Measurements from ENCODE around the gene MS4A2. TPM values are rescaled to one million over a fixed set of nuclear protein-coding genes. Genes with fewer than 3 reads are reported as not detected.

MS4A2 gene
- not detected in 5 replicates for total RNA-seq (2022; extraction: Qiagen RNA extraction; ENCODE audit: low read depth)

DNA sequence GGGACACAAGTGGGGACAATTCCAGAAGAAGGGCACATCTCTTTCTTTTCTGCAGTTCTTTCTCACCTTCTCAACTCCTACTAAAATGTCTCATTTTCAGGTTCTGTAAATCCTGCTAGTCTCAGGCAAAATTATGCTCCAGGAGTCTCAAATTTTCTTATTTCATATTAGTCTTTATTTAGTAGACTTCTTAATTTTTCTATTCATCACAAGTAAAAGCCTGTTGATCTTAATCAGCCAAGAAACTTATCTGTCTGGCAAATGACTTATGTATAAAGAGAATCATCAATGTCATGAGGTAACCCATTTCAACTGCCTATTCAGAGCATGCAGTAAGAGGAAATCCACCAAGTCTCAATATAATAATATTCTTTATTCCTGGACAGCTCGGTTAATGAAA lies at the start of gene MS4A2:
TSS of gene MS4A2 (plus strand) at position 301 of the 400 bp plus-strand sequence. CDS start 102 bp downstream, outside the sequence.

DNA sequence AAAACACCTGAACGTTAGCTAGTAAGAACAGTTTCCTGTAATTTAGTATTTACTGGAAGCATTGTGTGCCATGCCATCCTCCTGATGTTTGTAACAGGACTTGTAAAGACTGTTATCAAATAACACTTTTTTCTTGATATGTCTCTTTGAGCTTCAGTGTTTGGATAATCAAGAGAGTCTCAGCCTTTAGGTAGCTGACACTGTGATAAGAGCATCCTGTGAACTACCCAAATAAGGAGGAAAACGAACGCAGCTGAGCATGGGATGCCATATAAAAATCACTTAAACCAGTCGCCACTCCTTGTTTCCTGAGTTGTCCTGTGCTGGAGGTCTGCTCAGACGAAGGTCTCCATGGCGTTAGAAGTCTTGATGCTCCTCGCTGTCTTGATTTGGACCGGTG lies 48.4 kb upstream of the MS4A2 start, which contains the start of gene OOSP2:
TSS of gene OOSP2 (plus strand) at position 301 of the 400 bp plus-strand sequence. CDS start at position 352, 51 bp downstream.

DNA sequence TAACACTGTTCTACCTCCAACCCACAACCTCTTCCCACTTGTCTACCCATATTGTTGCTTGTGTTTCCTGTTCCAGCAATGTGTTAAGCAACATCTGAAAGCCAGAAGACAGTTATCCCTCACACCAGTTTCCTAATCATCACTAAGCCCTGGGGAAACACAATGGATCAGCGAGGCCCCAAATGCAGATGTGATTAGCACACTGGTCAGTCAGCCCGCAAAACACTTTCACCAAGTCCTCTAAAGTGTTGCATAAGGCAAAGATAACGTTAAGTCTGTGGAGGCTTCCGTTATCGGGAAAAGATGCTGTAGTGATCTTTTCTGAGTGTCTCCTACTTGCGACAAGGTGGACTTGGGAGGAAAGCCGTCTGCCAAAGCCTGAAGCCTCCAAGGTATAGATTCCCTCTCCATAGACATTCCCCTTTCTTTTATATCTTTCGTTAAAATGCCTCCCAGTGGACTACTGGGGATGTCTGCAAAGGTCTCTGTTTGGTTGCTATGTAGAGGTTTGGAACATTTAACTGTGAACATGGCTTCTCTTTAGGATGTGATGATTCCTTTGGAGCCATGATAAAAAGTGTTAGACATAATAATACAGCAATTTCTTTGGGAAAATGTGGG lies 32.0 kb upstream of the MS4A2 start, which contains the start of gene MS4A3:
TSS of gene MS4A3 (plus strand) at position 317 of the 621 bp plus-strand sequence. CDS start 4,496 bp downstream, outside the sequence.

Other genes starting within 250 kb of the MS4A2 start
- not detected in 5 replicates for gene CBLIF, start 243.2 kb upstream of the MS4A2 start, total RNA-seq (2022; extraction: Qiagen RNA extraction; ENCODE audit: low read depth)
- 0.09 to 0.49 TPM in 2 of 5 replicates, not detected in the others for gene TCN1, start 222.2 kb upstream of the MS4A2 start, total RNA-seq (2022; extraction: Qiagen RNA extraction; ENCODE audit: low read depth)
- not detected in 5 replicates for gene OOSP3, start 209.9 kb upstream of the MS4A2 start, total RNA-seq (2022; extraction: Qiagen RNA extraction; ENCODE audit: low read depth)
- not detected in 5 replicates for gene OOSP1, start 150.2 kb upstream of the MS4A2 start, total RNA-seq (2022; extraction: Qiagen RNA extraction; ENCODE audit: low read depth)
- gene OOSP4A, start 124.6 kb upstream of the MS4A2 start, total RNA-seq (2022; extraction: Qiagen RNA extraction; ENCODE audit: low read depth) = not detected in 5 replicates
- not detected in 5 replicates for gene OOSP4B, start 71.5 kb upstream of the MS4A2 start, total RNA-seq (2022; extraction: Qiagen RNA extraction; ENCODE audit: low read depth)
- not detected in 5 replicates for gene OOSP2, start 48.3 kb upstream of the MS4A2 start, total RNA-seq (2022; extraction: Qiagen RNA extraction; ENCODE audit: low read depth)
- not detected in 5 replicates for gene MS4A3, start 32.0 kb upstream of the MS4A2 start, total RNA-seq (2022; extraction: Qiagen RNA extraction; ENCODE audit: low read depth)
- gene MS4A6A, start 94.4 kb downstream of the MS4A2 start, total RNA-seq (2022; extraction: Qiagen RNA extraction; ENCODE audit: low read depth) = not detected in 5 replicates
- gene MS4A4E, start 154.5 kb downstream of the MS4A2 start, total RNA-seq (2022; extraction: Qiagen RNA extraction; ENCODE audit: low read depth) = not detected in 5 replicates
- gene MS4A4A, start 192.0 kb downstream of the MS4A2 start, total RNA-seq (2022; extraction: Qiagen RNA extraction; ENCODE audit: low read depth) = not detected in 5 replicates
- gene MS4A6E, start 238.6 kb downstream of the MS4A2 start, total RNA-seq (2022; extraction: Qiagen RNA extraction; ENCODE audit: low read depth) = not detected in 5 replicates